CD4-positive, alpha-beta T cell treated with Interferon alpha-2 for 1 hour (primary cell): ENCODE measurements around the gene BLOC1S5.
A peak's percentile ranks its signal among the peaks of the same experiment; 100 is the strongest.
"Not testable (repeated sequence)": the region's sequence is repeated elsewhere in the genome, so short reads cannot be mapped to it uniquely, and the experiment has no call there.

ENCODE experiments used
- DNase-seq, 2 donors: peaks; one replicate each; pipeline ENCODE4 v3.0.0-alpha.2; 2020 to 2022

BLOC1S5 gene

GRCh38 chr6:8080362-8081151 lies 16.4 kb upstream of the BLOC1S5 start:
- DNase-seq: no peak

- no peak for DNase-seq
Observed at GRCh38 chr6:8079126-8079525, 14.9 kb upstream of the BLOC1S5 start.

DNA sequence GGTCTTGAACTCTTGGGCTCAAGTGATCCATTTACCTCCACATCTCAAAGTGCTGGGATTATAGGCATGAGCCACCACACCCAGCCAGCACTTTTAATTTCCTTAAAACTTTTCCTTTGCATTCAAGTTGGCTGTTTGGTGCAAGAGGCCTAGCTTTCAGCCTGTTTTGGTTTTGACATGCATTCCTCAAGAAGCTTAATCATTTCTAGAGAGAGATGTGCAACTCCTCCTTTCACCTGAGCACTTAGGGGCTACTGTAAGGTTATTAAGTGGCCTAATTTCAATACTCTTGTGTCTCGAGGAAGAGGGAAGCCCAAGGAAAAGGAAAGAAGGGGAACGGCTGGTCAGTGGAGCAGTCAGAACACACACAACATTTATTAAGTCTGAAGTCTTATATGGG lies 13.8 kb upstream of the BLOC1S5 start:
- no peak for DNase-seq

- DNase-seq: no peak
Observed at GRCh38 chr6:8075704-8076103, 11.5 kb upstream of the BLOC1S5 start.

DNA sequence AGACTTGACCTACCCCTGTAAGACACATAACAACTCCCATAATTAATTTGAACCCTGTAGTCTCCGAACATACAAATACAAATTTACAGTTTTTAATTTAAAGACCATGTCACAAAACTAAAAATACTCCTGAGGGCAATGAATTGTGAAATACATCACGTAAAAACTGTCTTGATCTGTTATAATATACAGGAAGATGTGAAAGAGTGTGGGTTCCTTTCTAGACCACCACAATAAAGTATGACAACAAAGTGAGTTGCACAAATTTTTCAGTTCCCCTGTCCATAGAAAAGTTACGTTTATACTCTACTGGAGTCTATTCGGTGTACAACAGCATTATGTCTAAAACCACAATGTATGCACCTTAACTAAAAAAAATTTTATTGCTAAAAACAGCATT lies 11.0 kb upstream of the BLOC1S5 start:
- DNase-seq: no peak

DNA sequence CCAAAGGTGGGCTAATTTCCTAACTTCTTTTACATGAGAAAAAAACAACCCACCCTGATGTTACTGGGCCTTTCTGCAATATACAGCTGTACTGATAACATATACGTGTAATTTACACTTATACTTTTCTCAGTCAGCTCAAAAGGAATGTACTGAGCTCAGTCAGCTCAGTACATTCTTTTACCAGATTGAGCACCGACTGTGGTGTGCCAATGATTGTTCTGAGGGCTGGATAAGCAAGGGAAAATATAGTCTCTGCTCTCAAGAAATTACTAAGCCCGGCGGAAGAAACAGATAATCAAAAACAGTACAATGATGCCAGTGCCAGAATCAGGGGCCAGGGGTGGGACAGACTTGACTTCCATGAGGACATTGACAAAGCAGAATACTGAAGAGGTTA lies 10.0 kb upstream of the BLOC1S5 start:
- no peak for DNase-seq

DNA sequence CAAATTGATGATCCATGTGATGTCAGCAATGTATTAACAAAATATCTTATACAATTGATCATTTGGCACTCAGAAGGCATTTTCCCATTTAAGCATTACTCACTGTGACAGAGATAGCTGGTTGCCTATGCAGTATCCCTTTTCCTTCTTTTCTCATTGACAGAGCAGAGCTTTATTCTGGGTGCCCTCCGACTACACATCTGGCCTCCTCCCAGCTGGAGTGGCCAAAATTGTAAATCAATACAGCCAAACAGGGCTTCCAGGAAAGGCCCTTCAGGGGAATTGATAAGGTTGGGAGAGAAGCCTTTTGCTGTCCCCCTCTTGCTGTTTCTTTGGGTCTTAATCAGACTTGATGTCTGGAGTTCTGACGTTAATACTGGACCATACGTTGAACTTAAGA lies 9.6 kb upstream of the BLOC1S5 start:
- DNase-seq: no peak

DNA sequence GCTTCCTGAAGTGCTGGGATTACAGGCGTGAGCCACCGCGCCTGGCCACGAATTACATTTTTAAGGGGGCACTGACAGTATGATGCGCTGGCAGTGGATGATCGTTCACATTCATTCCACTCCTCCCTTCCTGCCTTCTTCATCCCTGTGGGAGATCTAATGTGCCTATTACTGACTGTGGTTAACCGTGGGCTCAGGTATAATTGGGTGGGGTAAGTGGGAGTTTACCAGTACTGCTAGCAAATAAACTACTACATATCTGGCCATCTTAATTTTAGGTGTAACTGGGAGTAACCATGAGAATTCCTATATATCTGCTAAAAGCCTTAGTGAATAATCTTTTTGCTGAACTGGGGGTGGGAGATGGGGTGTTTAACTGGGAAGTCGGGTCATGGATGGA lies 6.5 kb upstream of the BLOC1S5 start:
- no peak for DNase-seq

GRCh38 chr6:8069631-8070284 lies 5.6 kb upstream of the BLOC1S5 start:
- DNase-seq: no peak

DNA sequence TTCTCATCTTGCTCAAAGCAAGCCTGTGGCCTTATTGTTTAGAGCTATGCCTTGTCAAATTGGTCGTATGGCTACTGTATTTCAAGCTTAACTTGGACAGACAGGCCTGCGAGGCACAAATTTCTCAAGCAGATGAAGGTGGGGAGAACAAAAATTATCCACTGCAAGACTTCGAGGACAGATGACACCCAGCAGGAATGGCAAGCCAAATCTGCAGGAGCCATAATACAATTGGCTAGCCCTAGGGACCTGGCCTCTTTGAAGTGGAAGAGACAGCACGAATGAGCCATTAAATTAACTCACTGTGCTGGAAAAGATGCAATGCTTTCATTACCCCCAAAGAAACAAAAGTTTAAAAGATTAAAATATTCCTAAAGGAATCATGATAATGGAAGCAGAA lies 5.0 kb upstream of the BLOC1S5 start:
- DNase-seq: no peak

DNA sequence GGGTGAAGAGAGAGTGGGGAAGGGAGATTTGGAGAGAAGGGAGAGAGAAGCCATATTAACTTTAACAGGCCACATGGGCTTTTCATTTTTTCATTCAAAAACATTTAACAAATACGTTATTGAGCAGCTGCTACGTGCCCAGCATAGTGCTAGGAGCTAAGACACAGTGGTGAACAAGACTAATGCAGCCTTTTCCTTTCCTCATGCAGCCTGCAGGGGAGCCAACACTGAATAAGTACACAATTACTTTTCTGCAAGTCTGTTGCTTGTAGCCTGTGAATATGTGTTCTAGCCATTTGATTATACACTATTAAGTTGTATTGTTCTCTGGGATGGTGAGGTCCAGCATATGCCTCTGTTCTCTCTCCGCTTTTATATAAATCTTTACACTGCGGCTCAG lies 1.9 kb upstream of the BLOC1S5 start:
- no peak for DNase-seq

- no peak for DNase-seq
Observed at GRCh38 chr6:8065519-8065911, 1.3 kb upstream of the BLOC1S5 start.

GRCh38 chr6:8064638-8065518 lies 689 bp upstream of the BLOC1S5 start:
- no peak for DNase-seq

- no peak for DNase-seq
Observed at GRCh38 chr6:8061736-8062135, 2.5 kb downstream of the BLOC1S5 start.

- DNase-seq: no peak
Observed at GRCh38 chr6:8060346-8060745, 3.8 kb downstream of the BLOC1S5 start.

GRCh38 chr6:8059129-8059528 lies 5.1 kb downstream of the BLOC1S5 start:
- DNase-seq: peak in 1 of 2 donors; percentile 21

DNA sequence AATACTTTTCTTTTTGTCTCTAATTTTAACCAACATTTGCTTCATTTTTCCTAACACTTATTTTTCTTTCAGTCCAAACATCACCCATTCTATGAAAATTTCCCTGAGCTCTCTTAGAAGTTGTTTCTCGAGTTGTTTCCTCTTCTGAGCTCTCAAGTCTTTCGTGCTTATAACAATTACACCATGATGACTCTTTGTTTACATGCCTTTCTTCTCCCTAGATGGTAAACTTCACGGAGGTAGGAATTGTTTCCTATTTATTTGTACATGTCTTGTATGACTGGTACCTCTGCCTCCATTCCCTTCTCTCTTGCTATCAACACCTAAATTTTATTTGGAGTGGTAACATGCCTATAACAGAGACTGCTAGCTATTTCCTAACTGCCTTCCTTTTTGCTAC lies 6.4 kb downstream of the BLOC1S5 start:
- no peak for DNase-seq

GRCh38 chr6:8057263-8057662 lies 6.9 kb downstream of the BLOC1S5 start:
- no peak for DNase-seq

DNA sequence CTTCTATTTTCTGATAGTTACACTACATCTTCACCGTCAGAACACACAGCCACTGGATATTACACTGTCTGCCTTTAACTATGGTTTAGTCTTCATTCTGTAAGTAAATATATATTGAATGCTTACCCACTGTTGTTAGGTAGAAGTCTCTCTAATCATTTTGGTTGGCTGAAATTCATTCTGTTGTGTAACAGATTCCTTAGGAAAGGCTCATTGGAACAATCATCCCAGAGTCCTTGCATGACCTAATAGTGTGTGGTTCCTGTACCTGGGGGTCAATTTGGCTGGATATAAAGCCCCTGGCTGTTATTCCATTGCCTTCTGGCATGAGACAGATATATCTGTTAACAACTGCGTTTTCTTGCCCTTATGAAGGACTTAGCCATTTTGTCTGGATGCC lies 9.9 kb downstream of the BLOC1S5 start:
- no peak for DNase-seq

GRCh38 chr6:8047541-8048292 lies 16.5 kb downstream of the BLOC1S5 start:
- no peak for DNase-seq

DNA sequence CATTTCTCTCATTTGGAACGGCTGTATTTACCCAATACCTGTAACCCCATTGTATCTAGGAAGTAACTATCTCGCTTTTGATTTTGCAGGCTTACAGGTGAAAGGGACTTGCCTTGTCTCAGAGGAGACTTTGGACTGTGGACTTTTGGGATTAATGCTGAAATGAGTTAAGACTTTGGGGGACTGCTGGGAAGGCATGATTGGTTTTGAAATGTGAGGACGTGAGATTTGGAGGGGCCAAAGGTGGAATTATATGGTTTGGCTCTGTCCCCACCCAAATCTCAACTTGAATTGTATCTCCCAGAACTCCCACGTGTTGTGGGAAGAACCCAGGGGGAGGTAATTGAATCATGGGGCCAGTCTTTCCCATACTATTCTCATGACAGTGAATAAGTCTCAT lies 18.4 kb downstream of the BLOC1S5 start:
- not testable (repeated sequence) for DNase-seq

- no peak for DNase-seq
Observed at GRCh38 chr6:8043221-8043620, 21.0 kb downstream of the BLOC1S5 start.
